ENCODE results near the gene MAK. TPM values are rescaled to one million over a fixed set of nuclear protein-coding genes. Genes with fewer than 3 reads are reported as not detected.
"Not testable (repeated sequence)": the region's sequence is repeated elsewhere in the genome, so short reads cannot be mapped to it uniquely, and the experiment has no call there.

Gene MAK
- total and polyA plus RNA-seq, 2 experiments from 2014 or later, result 0.35 to 1.6 TPM

- TF ChIP-seq, protein P1, sequence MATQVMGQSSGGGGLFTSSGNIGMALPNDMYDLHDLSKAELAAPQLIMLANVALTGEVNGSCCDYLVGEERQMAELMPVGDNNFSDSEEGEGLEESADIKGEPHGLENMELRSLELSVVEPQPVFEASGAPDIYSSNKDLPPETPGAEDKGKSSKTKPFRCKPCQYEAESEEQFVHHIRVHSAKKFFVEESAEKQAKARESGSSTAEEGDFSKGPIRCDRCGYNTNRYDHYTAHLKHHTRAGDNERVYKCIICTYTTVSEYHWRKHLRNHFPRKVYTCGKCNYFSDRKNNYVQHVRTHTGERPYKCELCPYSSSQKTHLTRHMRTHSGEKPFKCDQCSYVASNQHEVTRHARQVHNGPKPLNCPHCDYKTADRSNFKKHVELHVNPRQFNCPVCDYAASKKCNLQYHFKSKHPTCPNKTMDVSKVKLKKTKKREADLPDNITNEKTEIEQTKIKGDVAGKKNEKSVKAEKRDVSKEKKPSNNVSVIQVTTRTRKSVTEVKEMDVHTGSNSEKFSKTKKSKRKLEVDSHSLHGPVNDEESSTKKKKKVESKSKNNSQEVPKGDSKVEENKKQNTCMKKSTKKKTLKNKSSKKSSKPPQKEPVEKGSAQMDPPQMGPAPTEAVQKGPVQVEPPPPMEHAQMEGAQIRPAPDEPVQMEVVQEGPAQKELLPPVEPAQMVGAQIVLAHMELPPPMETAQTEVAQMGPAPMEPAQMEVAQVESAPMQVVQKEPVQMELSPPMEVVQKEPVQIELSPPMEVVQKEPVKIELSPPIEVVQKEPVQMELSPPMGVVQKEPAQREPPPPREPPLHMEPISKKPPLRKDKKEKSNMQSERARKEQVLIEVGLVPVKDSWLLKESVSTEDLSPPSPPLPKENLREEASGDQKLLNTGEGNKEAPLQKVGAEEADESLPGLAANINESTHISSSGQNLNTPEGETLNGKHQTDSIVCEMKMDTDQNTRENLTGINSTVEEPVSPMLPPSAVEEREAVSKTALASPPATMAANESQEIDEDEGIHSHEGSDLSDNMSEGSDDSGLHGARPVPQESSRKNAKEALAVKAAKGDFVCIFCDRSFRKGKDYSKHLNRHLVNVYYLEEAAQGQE (IDR thresholded peaks at IDR 0.05; ENCODE audit: unreplicated experiment), result no peak
- TF ChIP-seq CTCF (conservative IDR thresholded peaks at IDR 0.05; ENCODE audit: low read depth in 2 of 2) (no peak), ZNF331 (CRISPR knock-in tag; IDR thresholded peaks at IDR 0.05; ENCODE audit: low read depth) (no peak), EZH2 (IDR thresholded peaks at IDR 0.05; ENCODE audit: low read depth, unreplicated experiment) (no peak), JUNB (IDR thresholded peaks at IDR 0.05; ENCODE audit: unreplicated experiment) (no peak), ETS1 (IDR thresholded peaks at IDR 0.05) (no peak), ZNF114 (CRISPR knock-in tag; IDR thresholded peaks at IDR 0.05) (no peak)
These were observed 29.6 kb upstream of the MAK start (continued) for GRCh38 chr6:10867952-10868351.

DNA sequence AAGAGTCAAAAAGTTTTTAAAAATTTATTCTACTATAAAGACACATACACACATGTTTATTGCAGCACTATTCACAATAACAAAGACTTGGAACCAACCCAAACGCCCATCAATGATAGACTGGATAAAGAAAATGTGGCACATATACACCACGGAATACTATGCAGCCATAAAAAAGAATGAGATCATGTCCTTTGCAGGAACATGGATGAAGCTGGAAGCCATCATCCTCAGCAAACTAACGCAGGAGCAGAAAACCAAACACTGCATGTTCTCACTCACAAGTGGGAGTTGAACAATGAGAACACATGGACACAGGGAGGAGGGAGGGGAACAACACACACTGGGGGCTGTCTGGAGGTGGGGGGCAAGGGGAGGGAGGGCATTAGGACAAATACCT lies 28.4 kb upstream of the MAK start:
- DNase-seq (ENCODE audit: low spot score); H3K9me2 ChIP-seq (ENCODE audit: insufficient read depth); H3K4me1 ChIP-seq (ENCODE audit: insufficient read depth): not testable (repeated sequence)

GRCh38 chr6:10863031-10863430 lies 24.7 kb upstream of the MAK start:
- not testable (repeated sequence) for H3K36me3 Mint-ChIP-seq (ENCODE audit: low read depth); H3K27ac ChIP-seq (ENCODE audit: low read depth); H3F3A ChIP-seq (replicated peaks; ENCODE audit: low read depth); H3K27me3 ChIP-seq (ENCODE audit: insufficient read depth); H3K79me2 ChIP-seq (replicated peaks; ENCODE audit: insufficient read depth); ATAC-seq; H3K4me2 ChIP-seq; H3K4me1 ChIP-seq (ENCODE audit: insufficient read depth); H3K27me3 Mint-ChIP-seq (ENCODE audit: insufficient read depth, low read depth, poor library complexity); H3K4me3 Mint-ChIP-seq; H3K36me3 ChIP-seq (ENCODE audit: insufficient read depth); H3K4me3 ChIP-seq; H4K20me1 ChIP-seq (replicated peaks; ENCODE audit: insufficient read depth); H3K9me2 ChIP-seq (ENCODE audit: insufficient read depth); H3K4me1 Mint-ChIP-seq; DNase-seq (ENCODE audit: low spot score); H3K27ac Mint-ChIP-seq; H3K9me3 Mint-ChIP-seq; H2AFZ ChIP-seq

More for the DNA sequence above, 28.4 kb upstream of the MAK start:
- H3K79me2 ChIP-seq (replicated peaks; ENCODE audit: insufficient read depth); ATAC-seq; H3K27ac Mint-ChIP-seq; H4K20me1 ChIP-seq (replicated peaks; ENCODE audit: insufficient read depth); H3K9me3 Mint-ChIP-seq; H3K27me3 Mint-ChIP-seq (ENCODE audit: insufficient read depth, low read depth, poor library complexity); H3K4me1 Mint-ChIP-seq; H3K36me3 ChIP-seq (ENCODE audit: insufficient read depth); H2AFZ ChIP-seq; H3K27me3 ChIP-seq (ENCODE audit: insufficient read depth); H3K27ac ChIP-seq (ENCODE audit: low read depth); H3K36me3 Mint-ChIP-seq (ENCODE audit: low read depth); H3K4me2 ChIP-seq; H3F3A ChIP-seq (replicated peaks; ENCODE audit: low read depth); H3K4me3 ChIP-seq; H3K4me3 Mint-ChIP-seq: not testable (repeated sequence)
